ENCODE data around the gene TMEM150B.

TMEM150B gene

DNA sequence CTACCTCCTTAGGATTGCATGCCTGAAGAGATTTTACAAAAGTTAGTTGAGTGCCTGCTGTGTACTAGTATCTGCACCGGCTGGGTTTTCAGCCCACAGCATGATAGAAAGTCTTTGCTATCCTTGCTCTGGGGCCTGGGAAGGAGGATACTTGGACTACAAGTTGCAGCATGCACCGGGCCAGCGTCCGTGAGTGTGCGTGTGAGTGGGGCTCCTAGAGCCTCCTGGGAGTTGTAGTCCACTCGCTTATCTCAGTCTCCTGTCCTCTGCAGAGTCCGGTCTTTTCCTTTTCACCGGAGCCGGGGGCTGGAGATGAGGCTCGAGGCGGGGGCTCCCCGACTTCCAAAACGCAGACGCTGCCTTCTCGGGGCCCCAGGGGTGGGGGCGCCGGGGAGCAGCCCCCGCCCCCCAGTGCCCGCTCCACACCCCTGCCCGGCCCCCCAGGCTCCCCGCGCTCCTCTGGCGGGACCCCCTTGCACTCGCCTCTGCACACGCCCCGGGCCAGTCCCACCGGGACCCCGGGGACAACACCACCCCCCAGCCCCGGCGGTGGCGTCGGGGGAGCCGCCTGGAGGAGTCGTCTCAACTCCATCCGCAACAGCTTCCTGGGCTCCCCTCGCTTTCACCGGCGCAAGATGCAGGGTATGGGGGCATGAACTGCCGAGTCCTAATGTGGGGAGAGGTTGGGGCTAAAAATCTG lies 20.7 kb downstream of the TMEM150B start:
- DNase-seq: peak; percentile 76

DNA sequence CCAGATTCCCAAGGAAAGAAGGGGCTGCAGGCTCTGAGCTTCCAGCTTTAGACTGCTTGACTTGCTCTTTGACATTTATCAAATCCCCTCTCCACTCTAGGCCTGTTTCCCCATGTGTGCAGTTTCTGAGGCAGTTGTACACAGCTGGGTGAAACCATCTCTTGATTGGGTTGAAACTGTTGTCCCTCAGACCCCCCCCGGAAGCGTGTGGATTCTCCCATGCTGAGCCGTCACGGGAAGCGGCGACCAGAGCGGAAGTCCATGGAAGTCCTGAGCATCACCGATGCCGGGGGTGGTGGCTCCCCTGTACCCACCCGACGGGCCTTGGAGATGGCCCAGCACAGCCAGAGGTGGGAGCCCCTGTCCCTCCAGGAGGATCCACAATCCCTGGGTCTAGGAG lies 21.7 kb downstream of the TMEM150B start:
- DNase-seq: no peak

DNA sequence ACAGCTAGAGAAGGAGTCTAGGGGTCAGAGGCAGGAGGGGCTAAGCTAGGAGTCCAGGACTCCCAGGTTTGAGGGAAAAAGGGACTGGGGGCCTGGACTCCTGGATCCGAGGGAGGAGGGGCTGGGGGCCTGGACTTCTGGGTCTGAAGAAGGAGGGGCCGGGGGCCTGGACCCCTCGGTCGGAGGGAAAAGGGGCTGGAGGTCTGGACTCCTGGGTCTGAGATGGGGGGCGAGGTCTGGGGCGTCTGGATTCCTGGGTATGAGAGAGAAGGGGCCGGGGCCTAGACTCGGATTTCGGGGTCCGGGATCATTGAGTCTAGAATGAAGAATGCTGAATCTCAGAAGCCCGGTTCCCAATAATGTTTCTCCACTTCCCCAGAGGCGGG lies 22.8 kb downstream of the TMEM150B start:
- no peak for DNase-seq

DNA sequence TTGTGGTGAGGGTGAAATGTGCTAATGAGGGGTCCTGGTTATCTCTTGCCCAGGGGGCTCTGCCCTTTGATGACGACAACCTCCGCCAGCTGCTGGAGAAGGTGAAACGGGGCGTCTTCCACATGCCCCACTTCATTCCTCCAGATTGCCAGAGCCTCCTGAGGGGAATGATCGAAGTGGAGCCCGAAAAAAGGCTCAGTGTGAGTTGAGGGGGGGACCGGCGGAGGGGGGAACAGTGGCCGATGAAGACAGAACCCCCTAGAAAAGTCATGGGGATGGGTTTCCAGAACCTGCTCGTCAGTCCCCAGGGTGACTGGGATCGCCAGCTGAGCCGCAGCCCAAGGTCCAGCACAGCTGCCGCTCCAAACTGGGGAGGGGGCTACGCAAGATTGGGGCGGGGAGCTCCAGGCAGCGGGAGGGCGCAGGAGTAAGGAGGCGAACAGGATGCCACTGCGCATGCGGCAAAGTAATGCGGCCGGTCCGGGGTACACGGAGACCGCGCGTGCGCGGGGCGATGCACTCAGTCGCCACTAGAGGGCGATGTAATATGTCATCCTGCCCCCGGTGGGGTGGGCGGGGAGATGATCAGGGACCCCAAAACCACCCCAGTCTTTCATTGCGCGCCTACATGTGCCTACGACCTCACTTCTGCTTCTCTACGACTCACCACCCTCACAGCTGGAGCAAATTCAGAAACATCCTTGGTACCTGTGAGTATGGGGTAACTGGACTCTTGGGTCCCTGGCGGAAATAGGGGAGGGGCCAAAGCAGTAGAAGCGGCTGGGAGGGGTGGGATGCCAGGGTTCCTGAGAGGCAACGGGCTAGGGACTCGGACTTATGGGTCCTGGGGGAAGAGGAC lies 23.5 kb downstream of the TMEM150B start:
- DNase-seq: peak; percentile 95

DNA sequence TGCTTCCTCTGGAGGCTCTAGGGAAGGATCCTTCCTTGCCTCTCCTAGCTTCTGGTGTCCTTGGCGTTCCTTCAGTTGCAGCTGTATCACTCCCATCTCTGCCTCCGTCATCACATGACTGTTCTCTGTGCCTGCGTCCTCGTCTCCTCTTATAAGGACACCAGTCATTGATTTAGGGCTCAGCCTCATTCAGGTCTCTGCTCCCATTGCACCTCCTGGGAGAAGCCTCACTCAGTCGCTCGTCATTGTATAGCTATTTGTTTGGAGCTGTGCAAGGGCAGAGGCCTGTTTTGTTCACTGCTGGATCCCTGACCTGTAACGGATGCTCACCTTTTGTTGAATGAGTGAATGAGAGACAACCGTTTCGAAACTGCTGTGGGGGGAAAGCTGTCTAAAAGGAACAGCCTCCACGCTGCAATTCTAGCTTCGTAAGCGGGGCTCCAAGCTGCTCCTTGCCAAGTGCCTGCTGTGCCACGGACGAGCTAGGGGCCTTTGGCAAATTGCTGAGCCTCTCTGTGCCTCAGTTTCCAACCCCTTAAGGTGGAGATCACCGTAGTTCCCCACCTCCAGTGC lies 24.2 kb downstream of the TMEM150B start:
- no peak for DNase-seq

DNA sequence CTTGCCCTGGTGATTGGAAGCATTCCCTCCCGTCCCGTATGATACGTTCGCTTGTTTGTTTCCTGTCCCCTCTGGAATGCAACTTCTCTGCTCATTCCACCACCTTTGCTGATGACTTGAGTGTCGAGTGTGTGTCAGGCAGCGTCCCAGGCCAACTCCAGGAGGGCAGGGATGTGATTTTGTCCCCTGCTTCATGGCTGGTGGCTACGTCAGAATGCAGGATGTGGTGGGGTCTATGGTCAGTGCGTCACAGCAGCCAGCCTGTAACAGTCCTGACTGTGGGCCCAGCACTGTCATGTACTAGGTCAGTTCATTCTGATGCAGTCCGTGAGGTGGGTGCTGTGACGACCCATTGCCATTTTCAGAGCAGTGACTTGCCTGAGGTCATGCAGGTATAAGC lies 25.1 kb downstream of the TMEM150B start:
- DNase-seq: no peak

DNA sequence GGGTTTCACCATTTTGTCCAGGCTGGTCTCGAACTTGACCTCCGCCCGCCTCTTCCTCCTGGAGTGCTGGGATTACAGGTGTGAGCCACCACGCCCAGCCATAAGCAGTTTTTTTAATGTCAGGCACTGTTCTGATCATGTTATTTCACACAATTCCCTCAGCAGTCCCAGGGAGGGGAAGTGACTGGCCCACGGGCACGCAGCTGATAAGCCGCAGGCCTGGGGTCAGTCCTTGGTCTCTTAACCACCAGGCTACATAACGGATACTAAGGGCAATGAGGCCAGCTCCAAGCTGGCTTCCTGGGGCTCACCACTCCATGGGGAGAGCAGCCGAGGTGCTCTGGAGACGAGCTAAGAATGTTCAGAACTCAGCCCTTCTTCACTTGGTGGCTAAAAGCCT lies 27.9 kb downstream of the TMEM150B start:
- peak; percentile 65 for DNase-seq

DNA sequence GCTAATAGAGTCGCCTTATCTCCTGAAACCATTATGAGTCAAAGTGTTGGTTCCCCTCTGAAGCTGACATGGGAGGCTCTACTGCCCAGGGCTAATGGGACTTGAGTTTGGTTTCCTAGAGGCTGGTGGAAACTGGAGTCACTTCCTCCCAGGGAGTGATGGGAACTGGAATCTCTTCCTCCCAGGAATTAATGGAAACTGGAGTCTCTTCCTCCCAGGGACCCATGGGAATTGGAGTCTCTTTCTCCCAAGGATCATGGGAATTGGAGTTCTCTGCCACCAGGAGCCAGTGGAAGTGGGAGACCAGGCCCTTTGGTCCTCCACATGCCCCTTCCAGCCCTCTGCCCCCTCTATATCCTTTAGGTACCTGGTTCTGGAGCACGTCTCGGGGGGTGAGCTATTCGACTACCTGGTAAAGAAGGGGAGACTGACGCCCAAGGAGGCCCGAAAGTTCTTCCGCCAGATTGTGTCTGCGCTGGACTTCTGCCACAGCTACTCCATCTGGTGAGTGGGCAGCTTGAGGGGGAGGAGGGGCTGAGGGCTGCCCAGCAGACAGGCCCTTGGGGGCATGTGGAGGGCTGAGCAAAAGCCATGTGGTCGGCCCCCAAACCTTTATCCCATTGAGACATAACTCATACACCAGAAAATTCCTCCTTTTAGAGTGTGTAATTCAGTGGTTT lies 35.9 kb downstream of the TMEM150B start:
- DNase-seq: no peak

DNA sequence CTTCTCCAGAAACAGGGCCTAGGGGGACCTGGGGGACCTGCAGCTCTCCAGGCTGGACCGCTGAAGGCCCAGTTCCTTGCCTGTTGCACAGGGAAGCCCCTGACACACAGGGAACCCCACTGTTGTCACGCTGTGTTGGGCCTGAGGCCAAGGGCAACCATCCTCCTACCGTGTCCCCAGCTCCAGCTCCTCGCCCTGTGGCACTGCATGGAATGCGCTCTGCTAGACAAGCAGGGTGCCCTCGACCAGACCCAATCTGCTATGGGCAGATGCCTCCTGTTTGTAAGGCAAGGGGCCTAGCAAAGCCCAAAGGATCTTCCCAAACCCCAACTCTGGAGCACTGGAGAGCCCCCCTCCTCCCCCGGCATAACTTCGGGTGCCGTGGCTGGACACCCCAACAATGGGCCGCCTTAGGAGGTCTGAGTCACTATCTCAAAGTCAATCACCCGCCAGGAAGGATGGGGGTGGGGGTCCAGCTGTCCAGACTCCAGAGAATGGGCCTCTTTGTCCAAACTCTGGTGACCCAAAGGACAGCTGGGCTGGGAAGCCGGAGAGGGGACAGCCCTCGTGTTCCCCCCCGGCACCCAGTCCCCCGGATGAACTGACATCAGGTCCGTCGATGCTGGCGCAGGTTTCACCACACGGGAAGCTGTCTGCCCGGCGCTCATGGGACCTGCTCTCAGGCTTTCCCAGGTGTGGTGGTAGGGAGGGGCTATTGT lies 37.6 kb downstream of the TMEM150B start:
- no peak for DNase-seq

DNA sequence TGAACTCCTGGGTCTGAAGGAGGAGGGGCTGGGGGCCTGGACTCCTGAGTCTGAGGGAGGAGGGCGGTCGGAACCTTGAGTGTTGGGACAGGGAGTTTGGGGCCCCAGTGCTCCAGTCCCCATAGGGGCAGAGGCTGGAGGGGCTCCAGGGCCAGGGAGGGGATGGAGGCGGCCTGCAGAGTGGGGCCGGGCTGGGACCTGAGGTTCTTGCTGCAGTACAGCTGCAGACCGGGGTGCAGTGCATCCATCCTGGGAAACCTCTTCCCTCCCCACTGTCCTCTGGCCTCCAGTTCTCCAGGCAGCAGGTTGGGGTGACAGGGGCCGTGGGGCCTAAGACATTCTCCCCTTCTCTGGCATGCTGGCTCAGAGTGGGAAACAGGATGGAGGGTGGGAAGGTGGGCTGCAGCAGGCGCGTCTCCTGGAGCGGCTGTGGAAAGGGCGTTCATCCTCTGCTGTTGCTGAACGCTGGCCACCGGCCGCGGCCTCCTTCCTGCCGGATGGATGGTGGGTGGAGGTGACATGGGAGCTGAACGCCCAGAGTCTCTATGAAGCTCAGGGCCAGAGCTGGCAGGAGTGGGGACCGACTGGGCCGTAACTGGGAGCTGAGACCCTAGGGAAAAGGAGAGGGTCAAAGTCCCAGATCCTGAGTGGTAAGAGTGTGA lies 39.8 kb downstream of the TMEM150B start:
- no peak for DNase-seq

DNA sequence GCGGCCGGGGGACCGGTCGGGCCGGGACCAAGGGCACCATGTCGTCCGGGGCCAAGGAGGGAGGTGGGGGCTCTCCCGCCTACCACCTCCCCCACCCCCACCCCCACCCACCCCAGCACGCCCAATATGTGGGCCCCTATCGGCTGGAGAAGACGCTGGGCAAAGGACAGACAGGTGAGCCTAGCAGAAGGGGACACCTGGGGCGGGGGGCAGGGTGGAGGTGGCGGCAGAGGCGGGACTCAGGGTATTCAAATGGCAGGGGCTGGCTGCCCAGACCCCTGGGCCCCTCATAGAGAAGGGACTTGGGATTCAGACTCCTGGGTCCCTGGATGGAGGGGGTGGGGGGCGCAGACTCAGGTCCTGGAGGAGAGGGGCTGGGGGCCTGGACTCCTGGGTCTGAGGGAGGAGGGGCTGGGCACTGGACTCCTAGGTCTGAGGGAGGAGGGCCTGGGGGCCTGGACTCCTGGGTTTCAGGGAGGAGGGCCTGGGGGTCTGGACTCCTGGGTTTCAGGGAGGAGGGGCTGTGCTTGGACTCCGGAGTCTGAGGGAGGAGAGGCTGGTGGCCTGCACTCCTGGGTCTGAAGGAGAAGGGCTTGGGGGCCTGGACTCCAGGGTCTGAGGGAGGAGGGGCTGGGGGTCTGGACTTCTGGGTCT lies 40.6 kb downstream of the TMEM150B start:
- no peak for DNase-seq

DNA sequence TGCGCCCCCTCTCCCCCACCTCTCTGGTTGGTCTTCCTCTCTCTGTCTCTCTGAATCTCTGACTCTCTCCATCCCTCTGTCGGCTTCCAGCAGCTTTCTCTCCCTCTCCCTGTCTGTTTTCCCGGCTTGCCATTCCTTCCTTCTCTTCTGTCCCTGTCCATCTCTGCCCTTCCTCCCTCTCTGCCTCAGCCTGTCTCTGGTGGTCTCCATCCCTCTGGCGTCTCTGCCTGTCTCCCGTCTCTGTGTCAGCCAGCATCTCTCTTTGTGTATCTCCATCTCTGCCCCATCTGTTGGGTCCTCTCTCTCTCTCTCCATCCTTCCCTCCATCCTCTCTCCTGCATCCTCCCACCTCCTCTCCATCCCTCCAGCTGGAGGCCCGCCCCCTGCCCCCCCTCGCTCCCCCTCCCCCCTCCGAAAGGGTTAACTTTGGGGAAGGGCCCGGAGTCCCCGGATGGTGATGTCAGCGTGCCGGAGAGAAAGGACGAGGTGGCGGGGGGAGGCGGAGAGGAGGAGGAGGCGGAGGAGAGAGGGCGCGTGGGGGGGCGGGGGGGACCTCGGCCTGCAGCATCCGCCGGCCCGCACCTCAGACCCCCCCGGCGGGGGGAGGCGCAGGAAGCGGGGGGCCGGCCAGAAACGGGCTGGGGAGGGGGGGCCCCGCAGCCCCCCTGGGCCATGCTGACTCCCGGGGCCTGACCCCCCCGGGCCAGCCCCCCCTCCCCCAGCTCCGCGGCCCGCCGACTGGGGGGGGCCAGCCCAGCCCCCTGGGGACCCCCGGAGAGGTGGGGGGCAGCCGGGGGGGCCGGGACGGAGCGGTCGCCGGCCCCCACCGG lies 41.4 kb downstream of the TMEM150B start, which contains the start of gene BRSK1:
TSS of gene BRSK1 (plus strand) at position 450 of the 830 bp plus-strand sequence. CDS start 446 bp downstream, outside the sequence.
- no peak for DNase-seq

DNA sequence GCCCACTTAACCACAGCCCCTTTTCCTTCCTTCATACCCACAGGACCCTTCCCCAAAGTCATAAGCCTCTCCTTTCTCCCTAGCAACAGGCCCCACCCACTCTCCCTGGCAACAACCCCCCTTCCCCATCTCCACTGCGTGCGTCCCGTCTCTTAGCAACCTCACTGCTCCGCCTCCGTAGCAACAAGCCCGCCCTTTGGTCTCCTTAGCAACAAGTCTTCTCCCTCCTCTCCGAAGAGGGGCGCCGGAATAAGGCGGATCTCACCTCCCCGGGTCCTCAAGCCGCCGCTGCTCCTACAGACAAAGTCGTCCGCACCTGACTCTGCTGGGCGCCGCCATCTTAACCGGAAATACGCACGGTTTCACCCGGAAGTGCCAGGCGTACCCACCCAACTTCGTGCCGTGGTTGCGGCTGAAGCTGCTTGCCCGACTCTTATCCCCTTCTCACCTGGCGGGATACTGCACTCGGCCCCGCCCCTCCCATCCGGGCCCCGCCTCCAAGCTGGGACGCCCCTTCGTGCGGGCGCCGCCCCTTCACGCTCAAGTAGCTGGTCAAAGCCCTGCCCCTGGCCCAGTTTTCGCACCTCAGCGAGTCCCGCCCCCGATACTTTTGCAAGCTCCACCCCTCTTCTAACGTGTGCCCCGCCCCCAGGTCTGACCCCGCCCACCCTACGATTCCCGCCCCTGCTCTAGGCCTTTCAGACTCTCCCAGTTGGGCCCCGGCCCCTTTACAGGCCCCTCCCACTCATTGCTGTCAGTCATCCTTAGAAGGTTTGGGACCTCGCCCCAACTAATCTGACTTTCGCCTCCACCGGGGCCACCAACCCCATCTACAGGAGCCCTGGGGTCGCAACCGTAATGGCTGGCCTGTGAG lies 45.1 kb downstream of the TMEM150B start, which contains the start of gene HSPBP1:
TSS of gene HSPBP1 (minus strand) at position 341 of the 874 bp plus-strand sequence. CDS start 502 bp downstream, outside the sequence.
- peak; percentile 98 for DNase-seq

DNA sequence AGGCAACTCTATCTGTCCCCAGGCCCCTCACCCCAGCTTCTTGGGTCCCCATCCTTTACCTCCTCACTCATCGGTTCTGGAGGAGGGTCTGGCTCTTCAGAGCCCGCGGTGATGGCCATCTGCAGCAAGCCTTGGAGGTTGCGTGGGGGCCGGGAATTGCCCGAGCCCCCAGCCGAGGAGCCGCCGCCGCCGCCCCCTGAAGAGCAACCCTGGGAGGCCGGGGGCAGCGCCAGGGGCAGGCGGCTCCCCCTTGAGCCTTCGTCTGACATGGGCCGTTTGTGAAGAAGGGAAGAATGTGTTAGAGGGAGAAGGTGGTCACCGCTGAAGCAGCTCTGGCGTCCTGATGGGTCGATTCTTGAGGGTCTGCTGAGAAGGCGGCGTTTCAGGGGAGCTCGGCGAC lies 45.8 kb downstream of the TMEM150B start:
- no peak for DNase-seq

DNA sequence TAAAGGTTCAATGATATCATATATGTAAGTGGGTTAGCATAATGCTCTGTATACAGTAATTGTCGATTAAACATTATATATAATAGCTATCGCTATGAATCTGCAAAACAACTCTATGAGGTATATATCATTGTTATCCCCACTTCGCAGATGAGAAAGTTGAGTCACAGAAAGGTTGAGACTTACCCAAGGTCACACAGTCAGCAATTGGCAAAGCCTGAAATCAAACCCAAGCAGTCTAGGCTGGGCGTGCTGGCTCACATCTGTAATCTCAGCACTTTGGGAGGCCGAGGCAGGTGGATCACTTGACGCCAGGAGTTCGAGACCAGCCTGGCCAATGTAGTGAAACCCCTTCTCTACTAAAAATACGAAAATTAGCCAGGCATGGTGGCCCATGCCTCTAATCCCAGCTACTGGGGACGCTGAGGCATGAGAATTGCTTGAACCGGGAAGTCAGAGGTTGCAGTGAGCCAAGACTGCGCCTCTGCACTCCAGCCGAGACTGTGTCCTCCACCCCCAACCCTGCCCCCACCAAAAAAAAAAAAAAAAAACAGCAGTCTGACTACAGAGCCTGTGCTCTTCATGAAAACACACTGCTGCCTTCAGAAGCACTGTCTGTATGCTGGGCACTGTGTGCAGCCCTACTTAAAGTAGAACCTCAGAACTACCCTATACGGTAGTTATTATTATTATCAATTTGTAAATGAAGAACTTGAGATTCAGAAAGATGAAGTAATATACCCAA lies 46.6 kb downstream of the TMEM150B start:
- no peak for DNase-seq

DNA sequence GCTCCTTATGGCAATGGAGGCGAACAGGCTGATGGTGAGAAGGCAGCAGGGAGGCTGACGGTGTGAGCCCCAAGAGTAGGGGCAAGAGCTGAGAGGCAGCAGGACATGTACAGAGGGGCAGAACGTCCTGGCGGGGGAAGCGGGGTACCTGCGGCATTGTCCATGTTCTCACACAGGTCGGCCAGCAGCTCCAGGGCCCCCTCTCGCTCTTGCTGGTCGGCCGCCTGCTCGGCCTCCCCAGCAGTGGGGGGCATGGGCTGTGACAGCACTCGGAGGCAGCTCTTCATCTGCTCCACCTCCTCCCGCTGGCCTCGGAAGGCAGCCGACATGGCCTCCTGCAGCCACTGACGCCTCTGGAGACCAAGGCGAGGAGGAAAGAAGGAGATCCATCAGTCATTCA lies 47.6 kb downstream of the TMEM150B start:
- no peak for DNase-seq

DNA sequence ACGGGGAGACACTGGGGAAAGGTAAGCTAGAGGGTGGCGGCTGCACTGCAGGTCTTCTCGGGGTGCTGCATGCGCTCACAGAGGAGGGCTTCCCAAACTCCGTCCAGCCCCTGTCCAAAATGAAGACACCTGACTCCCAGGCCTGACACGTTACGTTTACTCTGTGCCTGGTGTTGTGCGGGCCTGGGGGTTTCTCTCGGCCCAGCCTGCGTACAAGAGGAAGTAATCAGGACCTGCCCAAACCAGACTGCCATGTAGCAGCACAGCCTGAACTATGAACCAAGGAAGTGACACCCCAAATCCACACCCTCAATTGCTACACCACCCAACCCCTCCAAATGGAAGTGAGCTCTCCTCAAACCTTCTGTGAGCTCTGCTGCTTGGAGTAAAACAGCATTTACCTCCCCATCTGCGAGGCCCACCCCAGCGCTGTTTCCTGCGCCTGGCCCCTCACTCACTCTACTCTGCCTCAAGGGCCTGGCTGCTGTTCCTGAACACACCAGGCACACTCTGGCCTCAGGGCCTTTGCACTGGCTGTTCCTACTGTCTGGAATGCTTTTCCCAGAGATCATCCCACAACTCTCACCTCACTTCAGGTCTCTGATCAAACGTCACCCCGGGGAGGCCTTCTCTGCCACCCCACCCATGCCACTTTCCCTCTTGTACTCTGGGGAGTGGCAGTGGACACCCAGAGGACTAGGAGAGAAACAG lies 48.3 kb downstream of the TMEM150B start:
- no peak for DNase-seq
